OCI-LY1 (cell line): Measurements from ENCODE around the gene TNFRSF1B.

ENCODE experiments used
- EZH2 ChIP-seq: fragments of 200-600 bp; sonication (generic), shearing (Covaris generic); IDR thresholded peaks from 2 replicates; pipeline ENCODE4 v1.8.0; 2017; ENCODE audit warnings: borderline replicate concordance, mixed run types, mild to moderate bottlenecking, antibody characterized with exemption, low read length, moderate library complexity, mixed read lengths
- TF ChIP-seq, protein P1 (sequence below): fragments of 200-600 bp; sonication (generic), shearing (Covaris generic); IDR thresholded peaks from 2 replicates; pipeline ENCODE4 v1.5.1; 2017; ENCODE audit warnings: mild to moderate bottlenecking, antibody characterized with exemption, low read length, moderate library complexity, mixed read lengths

- TF ChIP-seq, protein P1, sequence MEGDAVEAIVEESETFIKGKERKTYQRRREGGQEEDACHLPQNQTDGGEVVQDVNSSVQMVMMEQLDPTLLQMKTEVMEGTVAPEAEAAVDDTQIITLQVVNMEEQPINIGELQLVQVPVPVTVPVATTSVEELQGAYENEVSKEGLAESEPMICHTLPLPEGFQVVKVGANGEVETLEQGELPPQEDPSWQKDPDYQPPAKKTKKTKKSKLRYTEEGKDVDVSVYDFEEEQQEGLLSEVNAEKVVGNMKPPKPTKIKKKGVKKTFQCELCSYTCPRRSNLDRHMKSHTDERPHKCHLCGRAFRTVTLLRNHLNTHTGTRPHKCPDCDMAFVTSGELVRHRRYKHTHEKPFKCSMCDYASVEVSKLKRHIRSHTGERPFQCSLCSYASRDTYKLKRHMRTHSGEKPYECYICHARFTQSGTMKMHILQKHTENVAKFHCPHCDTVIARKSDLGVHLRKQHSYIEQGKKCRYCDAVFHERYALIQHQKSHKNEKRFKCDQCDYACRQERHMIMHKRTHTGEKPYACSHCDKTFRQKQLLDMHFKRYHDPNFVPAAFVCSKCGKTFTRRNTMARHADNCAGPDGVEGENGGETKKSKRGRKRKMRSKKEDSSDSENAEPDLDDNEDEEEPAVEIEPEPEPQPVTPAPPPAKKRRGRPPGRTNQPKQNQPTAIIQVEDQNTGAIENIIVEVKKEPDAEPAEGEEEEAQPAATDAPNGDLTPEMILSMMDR: no peak
- no peak for TF ChIP-seq EZH2
These were observed 5.5 kb upstream of the TNFRSF1B start for GRCh38 chr1:12161324-12161661.
